Measurements from ENCODE around the gene APOBR.

Gene APOBR

GRCh38 chr16:28546626-28547025 is 52.2 kb downstream of the APOBR start:
- intact Hi-C loops (cut with DNase I) = no loop called here
- DNase-seq = peak in 2 of 10 donors; percentile 27 to 62

GRCh38 chr16:28548306-28548802 is 53.9 kb downstream of the APOBR start:
- DNase-seq = peak in 2 of 10 donors; percentile 32 to 64
- intact Hi-C loops (cut with DNase I) = no loop called here

Data from posterior cingulate gyrus (tissue), 11 donors.